GM21423 (cell line): ENCODE results near the gene FAM163A.
"Not testable (repeated sequence)": the region's sequence is repeated elsewhere in the genome, so short reads cannot be mapped to it uniquely, and the experiment has no call there.

Experiments used
- ATAC-seq: cut with Tn5 transposase; IDR thresholded peaks from one replicate; pipeline ENCODE4 v1.9.1; 2021; ENCODE audit warnings: mild to moderate bottlenecking, moderate library complexity; ENCODE audit not compliant: unreplicated experiment

The FAM163A gene

GRCh38 chr1:179742717-179743678, at the start of gene FAM163A:
TSS of gene FAM163A (plus strand) at chr1:179743291. CDS start at chr1:179813098, 69,807 bp downstream.
- no peak for ATAC-seq

- ATAC-seq = not testable (repeated sequence)
Observed at GRCh38 chr1:179694530-179694929, 48.6 kb upstream of the FAM163A start.

- no peak for ATAC-seq
Observed at GRCh38 chr1:179702946-179703539, 40.0 kb upstream of the FAM163A start.

GRCh38 chr1:179706339-179706941, 36.7 kb upstream of the FAM163A start:
- ATAC-seq = no peak

- no peak for ATAC-seq
Observed at GRCh38 chr1:179707406-179707805, 35.7 kb upstream of the FAM163A start.

- ATAC-seq = no peak
Observed at GRCh38 chr1:179708434-179709195, 34.5 kb upstream of the FAM163A start.

GRCh38 chr1:179709841-179710329, 33.2 kb upstream of the FAM163A start:
- ATAC-seq = peak; percentile 77

- ATAC-seq = no peak
Observed at GRCh38 chr1:179714159-179714558, 28.9 kb upstream of the FAM163A start.

- ATAC-seq = no peak
Observed at GRCh38 chr1:179714623-179715022, 28.5 kb upstream of the FAM163A start.

GRCh38 chr1:179719272-179719671, 23.8 kb upstream of the FAM163A start:
- no peak for ATAC-seq

GRCh38 chr1:179728271-179728670, 14.8 kb upstream of the FAM163A start:
- ATAC-seq = no peak

- no peak for ATAC-seq
Observed at GRCh38 chr1:179729881-179730280, 13.2 kb upstream of the FAM163A start.

GRCh38 chr1:179731643-179732042, 11.4 kb upstream of the FAM163A start:
- ATAC-seq = no peak

GRCh38 chr1:179742291-179742690, 800 bp upstream of the FAM163A start:
- no peak for ATAC-seq

GRCh38 chr1:179743679-179744400, 749 bp downstream of the FAM163A start:
- ATAC-seq = no peak

- ATAC-seq = no peak
Observed at GRCh38 chr1:179744401-179745130, 1.5 kb downstream of the FAM163A start.

- ATAC-seq = no peak
Observed at GRCh38 chr1:179745131-179745611, 2.1 kb downstream of the FAM163A start.

- no peak for ATAC-seq
Observed at GRCh38 chr1:179745743-179746142, 2.7 kb downstream of the FAM163A start.

GRCh38 chr1:179747611-179748010, 4.5 kb downstream of the FAM163A start:
- no peak for ATAC-seq
